GM12892 (cell line): Measurements from ENCODE around the gene VTI1B.
A peak's percentile ranks its signal among the peaks of the same experiment; 100 is the strongest.

Experiments
- DNase-seq: peaks from one replicate; pipeline ENCODE4 v3.0.0; 2011; ENCODE audit not compliant: insufficient read length
- FAIRE-seq: peaks from 2 replicates; lab custom pipeline; 2011; peaks lifted over from hg19 to GRCh38; lab: Jason Lieb, UNC
- POLR2A ChIP-seq: IDR thresholded peaks from 2 replicates; pipeline ENCODE4 v1.6.1; 2011; ENCODE audit warnings: low read depth, low read length, control low read depth
- POLR2AphosphoS5 ChIP-seq: IDR thresholded peaks from 2 replicates; pipeline ENCODE4 v1.6.1; 2011; ENCODE audit warnings: low read depth, low read length, control low read depth
- TAF1 ChIP-seq: IDR thresholded peaks from 2 replicates; pipeline ENCODE4 v1.6.1; 2011; ENCODE audit warnings: low read depth, mild to moderate bottlenecking, control low read depth, low read length, borderline replicate concordance

The VTI1B gene

GRCh38 chr14:67698179-67698578, 23.7 kb upstream of the VTI1B start:
- TF ChIP-seq POLR2A (no peak), POLR2AphosphoS5 (no peak), TAF1 (no peak)
- DNase-seq (no peak), FAIRE-seq (no peak)

- FAIRE-seq (no peak), DNase-seq (no peak)
- TF ChIP-seq POLR2AphosphoS5 (no peak), POLR2A (no peak), TAF1 (no peak)
These were observed 22.6 kb upstream of the VTI1B start for GRCh38 chr14:67697006-67697405.

- peak; percentile 72 for DNase-seq
- 0 out of 2 replicates have a peak, but pooled peaks have one; percentile 39 for TF ChIP-seq TAF1
- TF ChIP-seq POLR2AphosphoS5 = peak; percentile 87
- TF ChIP-seq POLR2A = peak; percentile 92
- peak; percentile 86 for FAIRE-seq
These were observed 21.0 kb upstream of the VTI1B start, which contains the start of gene RDH11 for GRCh38 chr14:67695394-67695949. Gene RDH11, minus strand, starts transcription at chr14:67695764. Its CDS starts 61 bp downstream, at chr14:67695703.

- DNase-seq (peak; percentile 72), FAIRE-seq (peak; percentile 90)
- TF ChIP-seq TAF1 (no peak), POLR2A (no peak)
These were observed 20.5 kb upstream of the VTI1B start for GRCh38 chr14:67694791-67695393.

- FAIRE-seq = no peak
- no peak for DNase-seq
- TF ChIP-seq TAF1 = no peak
- no peak for TF ChIP-seq POLR2AphosphoS5
These were observed 15.6 kb upstream of the VTI1B start for GRCh38 chr14:67690011-67690410.

- TF ChIP-seq POLR2A (no peak), POLR2AphosphoS5 (no peak), TAF1 (no peak)
- DNase-seq = no peak
These were observed 9.4 kb upstream of the VTI1B start for GRCh38 chr14:67683842-67684241.

GRCh38 chr14:67680941-67681340, 6.5 kb upstream of the VTI1B start:
- no peak for TF ChIP-seq POLR2A
- no peak for TF ChIP-seq TAF1
- no peak for TF ChIP-seq POLR2AphosphoS5
- peak; percentile 62 for FAIRE-seq

More at GRCh38 chr14:67683842-67684241, 9.4 kb upstream of the VTI1B start:
- no peak for FAIRE-seq

GRCh38 chr14:67680121-67680602, 5.7 kb upstream of the VTI1B start:
- DNase-seq = peak; percentile 43
- peak; percentile 87 for FAIRE-seq
- TF ChIP-seq POLR2A = no peak
- TF ChIP-seq POLR2AphosphoS5 = no peak
- no peak for TF ChIP-seq TAF1

More at GRCh38 chr14:67680941-67681340, 6.5 kb upstream of the VTI1B start:
- no peak for DNase-seq

- no peak for FAIRE-seq
- TF ChIP-seq POLR2A (no peak), POLR2AphosphoS5 (no peak), TAF1 (no peak)
- no peak for DNase-seq
These were observed 4.6 kb upstream of the VTI1B start for GRCh38 chr14:67679006-67679405.

GRCh38 chr14:67675219-67675582, 769 bp upstream of the VTI1B start:
- DNase-seq (no peak), FAIRE-seq (no peak)
- TF ChIP-seq POLR2A = no peak
- no peak for TF ChIP-seq TAF1
- TF ChIP-seq POLR2AphosphoS5 = no peak

- DNase-seq = peak; percentile 27
- no peak for TF ChIP-seq TAF1
- no peak for TF ChIP-seq POLR2AphosphoS5
- no peak for TF ChIP-seq POLR2A
- peak; percentile 67 for FAIRE-seq
These were observed 323 bp downstream of the VTI1B start for GRCh38 chr14:67674139-67674479.

GRCh38 chr14:67673451-67673850, 981 bp downstream of the VTI1B start:
- TF ChIP-seq TAF1 (no peak), POLR2A (no peak), POLR2AphosphoS5 (no peak)
- DNase-seq (no peak), FAIRE-seq (no peak)

GRCh38 chr14:67668559-67668958, 5.9 kb downstream of the VTI1B start:
- TF ChIP-seq TAF1 (no peak), POLR2AphosphoS5 (no peak), POLR2A (no peak)
- FAIRE-seq (no peak), DNase-seq (no peak)

- TF ChIP-seq POLR2AphosphoS5 (no peak), TAF1 (no peak), POLR2A (no peak)
- DNase-seq = peak; percentile 25
- FAIRE-seq = peak; percentile 85
These were observed 7.5 kb downstream of the VTI1B start for GRCh38 chr14:67666750-67667449.
